GM12878 (cell line): ENCODE data around the gene ADSS1. TPM values are rescaled to one million over a fixed set of nuclear protein-coding genes. Genes with fewer than 3 reads are reported as not detected.

ENCODE experiments used
- ATAC-seq: fragments of 200-7000 bp; cut with Tn5 transposase; 3 replicates; pipeline ENCODE4 v1.9.1; 2020; ENCODE audit warnings: mild to moderate bottlenecking, moderate library complexity
- BruUV-seq: library from RNA; stranded (reverse); fragments of 400-500 nt; replicated peaks from 2 replicates; lab custom pipeline; 2021; lab: Mats Ljungman, UMichigan
- CTCF ChIA-PET: fragments of 300-600 bp; sonication (Branson Sonifier 250); formaldehyde crosslinking; extraction: SDS; loops from one replicate; lab custom pipeline; 2021; ENCODE audit warnings: inconsistent platforms; lab: Yijun Ruan, JAX
- POLR2A ChIA-PET: fragments of 350-600 bp; formaldehyde crosslinking; extraction: SDS; loops from one replicate; lab custom pipeline; 2021; ENCODE audit warnings: inconsistent platforms; lab: Charles Lee
- RAD21 ChIA-PET: fragments of 300-600 bp; sonication (Branson Sonifier 250); formaldehyde crosslinking; loops from one replicate; lab custom pipeline; 2023; ENCODE audit warnings: antibody characterized with exemption; ENCODE audit not compliant: unreplicated experiment; lab: Charles Lee
- SMC1A ChIA-PET: fragments of 300-600 bp; sonication (Branson Sonifier 250); formaldehyde crosslinking; loops from one replicate; lab custom pipeline; 2023; ENCODE audit not compliant: unreplicated experiment, uncharacterized antibody; lab: Charles Lee
- DNase-seq: peaks from one replicate; pipeline ENCODE4 v3.0.0-alpha.2; 2011; ENCODE audit warnings: low read depth, low spot score
- FAIRE-seq: peaks from 3 replicates; lab custom pipeline; 2011; peaks lifted over from hg19 to GRCh38; lab: Jason Lieb, UNC
- H2AFZ ChIP-seq: 2 replicates; pipeline ENCODE4 v1.6.0; 2011; ENCODE audit warnings: low read depth, low read length, control low read depth; ENCODE audit not compliant: control insufficient read depth
- H3K27ac ChIP-seq: 2 replicates; pipeline ENCODE4 v1.5.1; 2011; ENCODE audit warnings: control low read depth; ENCODE audit not compliant: control insufficient read depth, insufficient read depth
- H3K27me3 ChIP-seq, 2 experiments: replicated peaks in 1 of 2; 2 replicates each; pipeline versions ENCODE4 v1.6.0 to v1.6.1; 2011; ENCODE audit warnings: low read length in 1 of 2; ENCODE audit not compliant: control insufficient read depth in 2 of 2, insufficient read depth in 2 of 2
- H3K36me3 ChIP-seq, 2 experiments: 2 replicates each; pipeline ENCODE4 v1.5.1; 2011; ENCODE audit warnings: low read length in 1 of 2; ENCODE audit not compliant: control insufficient read depth in 2 of 2, insufficient read depth in 2 of 2
- H3K4me1 ChIP-seq: 2 replicates; pipeline ENCODE4 v1.6.1; 2011; ENCODE audit warnings: mild to moderate bottlenecking, low read length, moderate library complexity, mixed read lengths; ENCODE audit not compliant: control insufficient read depth, insufficient read depth
- H3K4me2 ChIP-seq: 2 replicates; pipeline ENCODE4 v1.6.0; 2011; ENCODE audit warnings: control low read depth; ENCODE audit not compliant: control insufficient read depth, insufficient read depth
- H3K4me3 ChIP-seq: fragments of 200-600 bp; sonication (generic); 2 replicates; pipeline ENCODE4 v1.5.1; 2016
- H3K79me2 ChIP-seq: 2 replicates; pipeline ENCODE4 v1.6.0; 2011; ENCODE audit warnings: low read length; ENCODE audit not compliant: control insufficient read depth, insufficient read depth
- H3K9ac ChIP-seq: 2 replicates; pipeline ENCODE4 v1.8.0; 2011; ENCODE audit warnings: low read length, control low read depth, mixed read lengths; ENCODE audit not compliant: control insufficient read depth, insufficient read depth
- H3K9me3 ChIP-seq: replicated peaks from 3 replicates; pipeline ENCODE4 v1.5.1; 2011; ENCODE audit warnings: mild to moderate bottlenecking, low read length; ENCODE audit not compliant: control insufficient read depth, insufficient read depth
- H4K20me1 ChIP-seq: 2 replicates; pipeline ENCODE4 v1.6.0; 2011; ENCODE audit not compliant: control insufficient read depth, insufficient read depth
- BMI1 ChIP-seq: fragments of 450-650 bp; IDR thresholded peaks from 2 replicates; pipeline ENCODE4 v1.6.1; 2016; ENCODE audit warnings: mild to moderate bottlenecking, moderate library complexity, borderline replicate concordance
- GABPA ChIP-seq: IDR thresholded peaks from 2 replicates; pipeline ENCODE4 v1.6.1; 2014; ENCODE audit warnings: antibody characterized with exemption, low read depth, mild to moderate bottlenecking, inconsistent platforms
- MYC ChIP-seq: IDR thresholded peaks from 2 replicates; pipeline ENCODE4 v1.6.1; 2011; ENCODE audit warnings: mild to moderate bottlenecking, low read length, moderate library complexity, inconsistent platforms; ENCODE audit not compliant: insufficient read depth, insufficient replicate concordance, insufficient read length, severe bottlenecking
- NFIC ChIP-seq: IDR thresholded peaks from 2 replicates; pipeline ENCODE4 v1.6.1; 2012; ENCODE audit warnings: low read depth, mild to moderate bottlenecking, inconsistent platforms, low read length, moderate library complexity
- PAX8 ChIP-seq: fragments of 450-650 bp; IDR thresholded peaks from 2 replicates; pipeline ENCODE4 v1.6.1; 2017; ENCODE audit warnings: mild to moderate bottlenecking, moderate library complexity
- POLR2A ChIP-seq: IDR thresholded peaks from 2 replicates; pipeline ENCODE4 v1.6.1; 2011; ENCODE audit warnings: low read depth, mild to moderate bottlenecking, low read length
- RCOR1 ChIP-seq: conservative IDR thresholded peaks from 2 replicates; pipeline ENCODE4 v1.6.1; 2012; ENCODE audit warnings: low read depth, low read length, improper control_type of control experiment
- STAT1 ChIP-seq: fragments of 450-650 bp; conservative IDR thresholded peaks from 2 replicates; pipeline ENCODE4 v1.6.1; 2014; ENCODE audit warnings: antibody characterized with exemption, mild to moderate bottlenecking
- TBL1XR1 ChIP-seq: IDR thresholded peaks from 2 replicates; pipeline ENCODE4 v1.6.1; 2012; ENCODE audit warnings: low read depth, low read length, improper control_type of control experiment
- TCF12 ChIP-seq: IDR thresholded peaks from 2 replicates; pipeline ENCODE4 v1.6.1; 2011; ENCODE audit warnings: low read depth, mild to moderate bottlenecking, low read length
- WRNIP1 ChIP-seq: IDR thresholded peaks from 2 replicates; pipeline ENCODE4 v1.6.1; 2011; ENCODE audit warnings: low read depth, low read length, improper control_type of control experiment, borderline replicate concordance
- ZNF24 ChIP-seq: fragments of 450-650 bp; IDR thresholded peaks from 2 replicates; pipeline ENCODE4 v1.6.1; 2017; ENCODE audit warnings: antibody characterized with exemption, mild to moderate bottlenecking
- ZNF622 ChIP-seq: fragments of 450-650 bp; IDR thresholded peaks from 2 replicates; pipeline ENCODE4 v1.6.1; 2017; ENCODE audit warnings: mild to moderate bottlenecking, inconsistent platforms
- ZZZ3 ChIP-seq: IDR thresholded peaks from 2 replicates; pipeline ENCODE4 v1.6.1; 2011; ENCODE audit warnings: low read depth; ENCODE audit not compliant: control insufficient read depth, insufficient read length
- WGBS: methylation state at CpG from one replicate; pipeline ENCODE4 v1.1.6; 2016; ENCODE audit warnings: low lambda C conversion rate; ENCODE audit not compliant: insufficient replicate concordance, insufficient coverage; ENCODE audit errors: missing lambda C conversion rate; 5-methylcytosine and 5-hydroxymethylcytosine counted together
- in situ Hi-C: fragments of 300-500 bp; cut with MboI; formaldehyde crosslinking; loops from 9 replicates; pipeline ENCODE4 v1.14.3; 2018; ENCODE audit warnings: mixed read lengths
- intact Hi-C: fragments of 100-400 bp; cut with micrococcal nuclease; formaldehyde crosslinking; loops from one replicate; pipeline ENCODE4 v1.14.2; 2022; ENCODE audit not compliant: unreplicated experiment
- polyA plus RNA-seq, 11 experiments: library from polyadenylated mRNA; depleted of rRNA in 4 of 11; unstranded in 6 of 11; stranded (reverse) in 5 of 11; fragments of >200 nt; fragmentation: Nextera tagmentation in 4 of 11; fragmentation: Illumina TruSeq in 1 of 11; extraction: Ambion mirVana in 4 of 11; extraction: Trizol in 1 of 11; gene quantifications; 1 replicate in 1 of 11; 2 replicates in 10 of 11; pipeline versions ENCODE4 v1.2.1 to v1.2.3, GENCODE V29; 2011 to 2016; ENCODE audit warnings: inconsistent platforms in 2 of 11, missing spikeins in 2 of 11, low read depth in 1 of 11
- total RNA-seq, 4 experiments: library from RNA; depleted of rRNA in 3 of 4; stranded (reverse); fragments of >200 nt in 3 of 4; fragmentation: Illumina TruSeq in 1 of 4; extraction: Trizol in 1 of 4; gene quantifications; 2 replicates each; pipeline versions ENCODE4 v1.2.1 to v1.2.3, GENCODE V29; 2013 to 2021
- TF ChIP-seq, protein P1 (sequence below): fragments of 450-650 bp; formaldehyde crosslinking; IDR thresholded peaks from 2 replicates; pipeline ENCODE4 v1.5.0; 2022; ENCODE audit warnings: mild to moderate bottlenecking, missing genetic modification characterization
- TF ChIP-seq, protein P2 (sequence below): fragments of 150-350 bp; IDR thresholded peaks from 2 replicates; pipeline ENCODE4 v1.6.1; 2016; ENCODE audit warnings: low read depth, low read length

The ADSS1 gene
- total and polyA plus RNA-seq, 10 of the 15 experiments (the other 5 are each of a cell fraction or from before 2014, with no cell fraction given), result 0.11 to 0.45 (median 0.28) TPM; not detected in 5

DNA sequence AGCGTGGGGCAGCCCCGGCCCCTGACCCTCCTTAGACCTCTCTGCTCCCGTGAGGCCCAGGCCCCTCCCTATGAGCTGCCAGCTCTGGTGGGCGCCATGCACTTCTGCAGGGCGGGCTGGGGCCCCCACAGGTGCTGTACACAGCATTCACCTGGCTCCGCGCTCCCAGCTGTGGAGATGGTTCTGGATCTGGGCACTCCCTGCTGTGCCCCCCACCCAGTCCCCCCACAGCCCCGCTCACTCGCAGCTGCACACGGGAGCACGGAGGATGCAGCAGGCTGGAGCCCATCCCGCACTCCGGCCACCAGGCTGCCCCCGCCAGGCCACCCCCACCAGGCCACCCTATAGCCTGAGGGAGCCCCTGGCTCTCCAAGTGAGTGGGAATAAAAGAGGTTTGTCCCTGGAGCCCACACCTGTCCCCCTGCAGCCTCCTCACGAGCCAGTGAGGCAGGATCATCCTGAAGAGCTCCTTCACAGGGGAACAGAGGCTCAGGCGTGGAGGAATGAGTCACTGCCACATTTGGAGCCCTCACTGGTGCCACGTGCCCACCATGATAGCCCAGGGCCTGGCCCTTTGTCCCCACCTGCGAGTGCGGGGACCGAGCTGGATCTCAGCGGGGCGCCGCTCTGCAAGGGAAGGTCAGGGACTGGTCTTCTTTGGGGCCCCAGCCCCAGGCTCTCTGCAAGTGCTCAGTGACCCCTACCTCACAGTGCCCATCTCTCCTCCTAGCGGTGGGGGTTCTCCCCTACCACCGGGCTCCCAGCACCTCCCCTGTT lies 1.9 kb downstream of the ADSS1 start:
- Histone ChIP-seq H3K27ac (no peak overlapping the region), H3K4me3 (no peak overlapping the region), H3K9me3 (no peaks in the 10 kb centered on the region), H2AFZ (no peak overlapping the region), H3K4me2 (no peak overlapping the region), H4K20me1 (no peaks in the 10 kb centered on the region), H3K4me1 (no peaks in the 10 kb centered on the region), H3K79me2 (no peaks in the 10 kb centered on the region), H3K36me3 (no peaks in the 10 kb centered on the region), H3K9ac (no peak overlapping the region), H3K27me3 (peaks cover 0 to 4% of the 10 kb centered on the region in 2 experiments; a peak in 1 of 4 replicates)
- no peak for ATAC-seq
- intact Hi-C loops, result no loop called here
- ChIA-PET CTCF (interaction anchor here (0.7 to 1.5 kb wide), 2 partner anchors 10 to 27 kb away, joined by 3 to 4 read pairs; partner anchors contain the start of gene SIVA1), RAD21 (no interaction called here), SMC1A (no interaction called here), POLR2A (interaction anchor here (0.6 kb wide), 1 partner anchor 69 kb away, joined by 4 read pairs; no protein-coding TSS in a partner anchor)
- 58% methylated on average over 24 of the region's 25 CpGs for WGBS
- FAIRE-seq, result no peak
- no peak for DNase-seq
- no TSS peak for BruUV-seq
- in situ Hi-C loops, result no loop called here
- no peak for TF ChIP-seq TCF12
- TF ChIP-seq TBL1XR1, result no peak
- no peak for TF ChIP-seq ZNF24
- no peak for TF ChIP-seq BMI1
- no peak for TF ChIP-seq MYC
- TF ChIP-seq, protein P1, sequence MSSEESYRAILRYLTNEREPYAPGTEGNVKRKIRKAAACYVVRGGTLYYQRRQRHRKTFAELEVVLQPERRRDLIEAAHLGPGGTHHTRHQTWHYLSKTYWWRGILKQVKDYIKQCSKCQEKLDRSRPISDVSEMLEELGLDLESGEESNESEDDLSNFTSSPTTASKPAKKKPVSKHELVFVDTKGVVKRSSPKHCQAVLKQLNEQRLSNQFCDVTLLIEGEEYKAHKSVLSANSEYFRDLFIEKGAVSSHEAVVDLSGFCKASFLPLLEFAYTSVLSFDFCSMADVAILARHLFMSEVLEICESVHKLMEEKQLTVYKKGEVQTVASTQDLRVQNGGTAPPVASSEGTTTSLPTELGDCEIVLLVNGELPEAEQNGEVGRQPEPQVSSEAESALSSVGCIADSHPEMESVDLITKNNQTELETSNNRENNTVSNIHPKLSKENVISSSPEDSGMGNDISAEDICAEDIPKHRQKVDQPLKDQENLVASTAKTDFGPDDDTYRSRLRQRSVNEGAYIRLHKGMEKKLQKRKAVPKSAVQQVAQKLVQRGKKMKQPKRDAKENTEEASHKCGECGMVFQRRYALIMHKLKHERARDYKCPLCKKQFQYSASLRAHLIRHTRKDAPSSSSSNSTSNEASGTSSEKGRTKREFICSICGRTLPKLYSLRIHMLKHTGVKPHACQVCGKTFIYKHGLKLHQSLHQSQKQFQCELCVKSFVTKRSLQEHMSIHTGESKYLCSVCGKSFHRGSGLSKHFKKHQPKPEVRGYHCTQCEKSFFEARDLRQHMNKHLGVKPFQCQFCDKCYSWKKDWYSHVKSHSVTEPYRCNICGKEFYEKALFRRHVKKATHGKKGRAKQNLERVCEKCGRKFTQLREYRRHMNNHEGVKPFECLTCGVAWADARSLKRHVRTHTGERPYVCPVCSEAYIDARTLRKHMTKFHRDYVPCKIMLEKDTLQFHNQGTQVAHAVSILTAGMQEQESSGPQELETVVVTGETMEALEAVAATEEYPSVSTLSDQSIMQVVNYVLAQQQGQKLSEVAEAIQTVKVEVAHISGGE (CRISPR knock-in tag), result no peak
- TF ChIP-seq GABPA, result no peak
- no peak for TF ChIP-seq RCOR1
- no peak for TF ChIP-seq PAX8
- TF ChIP-seq POLR2A, result no peak
- TF ChIP-seq ZNF622, result no peak
- TF ChIP-seq WRNIP1, result no peak
- no peak for TF ChIP-seq NFIC
- TF ChIP-seq, protein P2, sequence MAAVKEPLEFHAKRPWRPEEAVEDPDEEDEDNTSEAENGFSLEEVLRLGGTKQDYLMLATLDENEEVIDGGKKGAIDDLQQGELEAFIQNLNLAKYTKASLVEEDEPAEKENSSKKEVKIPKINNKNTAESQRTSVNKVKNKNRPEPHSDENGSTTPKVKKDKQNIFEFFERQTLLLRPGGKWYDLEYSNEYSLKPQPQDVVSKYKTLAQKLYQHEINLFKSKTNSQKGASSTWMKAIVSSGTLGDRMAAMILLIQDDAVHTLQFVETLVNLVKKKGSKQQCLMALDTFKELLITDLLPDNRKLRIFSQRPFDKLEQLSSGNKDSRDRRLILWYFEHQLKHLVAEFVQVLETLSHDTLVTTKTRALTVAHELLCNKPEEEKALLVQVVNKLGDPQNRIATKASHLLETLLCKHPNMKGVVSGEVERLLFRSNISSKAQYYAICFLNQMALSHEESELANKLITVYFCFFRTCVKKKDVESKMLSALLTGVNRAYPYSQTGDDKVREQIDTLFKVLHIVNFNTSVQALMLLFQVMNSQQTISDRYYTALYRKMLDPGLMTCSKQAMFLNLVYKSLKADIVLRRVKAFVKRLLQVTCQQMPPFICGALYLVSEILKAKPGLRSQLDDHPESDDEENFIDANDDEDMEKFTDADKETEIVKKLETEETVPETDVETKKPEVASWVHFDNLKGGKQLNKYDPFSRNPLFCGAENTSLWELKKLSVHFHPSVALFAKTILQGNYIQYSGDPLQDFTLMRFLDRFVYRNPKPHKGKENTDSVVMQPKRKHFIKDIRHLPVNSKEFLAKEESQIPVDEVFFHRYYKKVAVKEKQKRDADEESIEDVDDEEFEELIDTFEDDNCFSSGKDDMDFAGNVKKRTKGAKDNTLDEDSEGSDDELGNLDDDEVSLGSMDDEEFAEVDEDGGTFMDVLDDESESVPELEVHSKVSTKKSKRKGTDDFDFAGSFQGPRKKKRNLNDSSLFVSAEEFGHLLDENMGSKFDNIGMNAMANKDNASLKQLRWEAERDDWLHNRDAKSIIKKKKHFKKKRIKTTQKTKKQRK, result no peak
- no peak for TF ChIP-seq ZZZ3
- no peak for TF ChIP-seq STAT1
